Peyer's patch (tissue), 4 donors: ENCODE measurements around the gene THBS3. TPM values are rescaled to one million over a fixed set of nuclear protein-coding genes. Genes with fewer than 3 reads are reported as not detected.

Experiments used
- DNase-seq, 3 donors: peaks; one replicate each; pipeline ENCODE4 v3.0.0-alpha.2; 2017 to 2019
- H3K27ac ChIP-seq, 4 donors: fragments of 200-600 bp; sonication (generic); one replicate each; pipeline ENCODE4 v1.5.1; 2016 to 2019
- H3K27me3 ChIP-seq, 2 donors: fragments of 200-600 bp; sonication (generic); one replicate each; pipeline ENCODE4 v1.5.1; 2019
- H3K36me3 ChIP-seq, 3 donors: fragments of 200-600 bp; sonication (generic); one replicate each; pipeline ENCODE4 v1.5.1; 2016 to 2019
- H3K4me1 ChIP-seq, 4 donors: fragments of 200-600 bp; sonication (generic); one replicate each; pipeline ENCODE4 v1.5.1; 2016 to 2019
- H3K4me3 ChIP-seq, 4 donors: fragments of 200-600 bp; sonication (generic); 1 replicate in 3 of 4; 2 replicates in 1 of 4; pipeline ENCODE4 v1.5.1; 2016 to 2019; ENCODE audit warnings: mild to moderate bottlenecking in 1 of 4
- H3K9me3 ChIP-seq, 4 donors: fragments of 200-600 bp; sonication (generic); one replicate each; pipeline ENCODE4 v1.5.1; 2016 to 2019; ENCODE audit warnings: mild to moderate bottlenecking in 1 of 4
- POLR2A ChIP-seq, 2 donors: fragments of 450-650 bp; IDR thresholded peaks; one replicate each; pipeline ENCODE4 v1.5.1; 2017; ENCODE audit warnings: antibody characterized with exemption in 2 of 2, mild to moderate bottlenecking in 2 of 2, moderate library complexity in 2 of 2
- total RNA-seq, 4 donors: library from RNA; depleted of rRNA; stranded (reverse); fragments of >200 nt; gene quantifications; one replicate each; pipeline ENCODE4 v1.1.0, GENCODE V29; 2016
- TF ChIP-seq, protein P1 (sequence below), 6 experiments: fragments of 450-650 bp in 4 of 6; fragments of 200-600 bp in 2 of 6; sonication (generic) in 1 of 6; IDR thresholded peaks; one replicate each; pipeline ENCODE4 v1.5.1; 2017 to 2019; ENCODE audit warnings: antibody characterized with exemption in 6 of 6, mild to moderate bottlenecking in 3 of 6, moderate library complexity in 1 of 6

The THBS3 gene
- total RNA-seq, 4 donors from 2014 or later: 15.9 to 58.6 (median 46.5) TPM

DNA sequence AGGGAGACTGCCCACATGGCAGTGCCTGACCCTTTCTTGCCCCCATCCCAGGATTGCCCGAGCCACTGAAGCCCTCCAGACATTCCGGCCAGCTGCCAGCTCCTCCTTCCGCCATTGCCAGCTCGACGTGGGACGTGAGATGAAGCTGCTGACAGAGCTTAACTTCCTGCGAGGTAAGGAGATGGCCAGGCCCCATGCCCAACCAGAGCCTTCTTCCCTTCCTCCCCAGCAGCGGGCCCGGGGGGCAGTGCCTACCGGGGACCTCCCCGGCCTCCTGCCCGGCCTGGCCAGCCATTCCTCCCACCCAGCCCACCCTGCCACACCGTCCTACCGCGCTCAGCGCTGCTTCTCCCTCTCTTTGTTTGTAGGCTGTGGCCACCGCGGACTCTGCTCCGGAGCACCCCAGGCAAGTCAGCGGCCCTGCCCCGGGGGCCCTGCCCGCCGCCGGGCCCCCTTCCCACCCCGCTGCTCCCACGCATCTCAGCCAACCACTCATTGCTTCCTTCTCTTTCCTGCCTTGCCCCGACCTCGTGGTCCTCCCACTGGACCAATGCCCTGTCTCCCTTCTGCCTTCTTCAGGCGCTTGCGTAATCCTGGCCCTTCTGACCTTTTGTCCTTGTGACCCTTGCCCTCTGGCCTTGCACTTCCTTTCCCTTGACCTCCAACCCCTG lies 29.1 kb downstream of the THBS3 start:
- no peak overlapping the region for H3K27ac ChIP-seq
- H3K4me1 ChIP-seq: peaks cover 0 to 15% (median 9%) of the 10 kb centered on the region in 4 donors
- no peak overlapping the region for H3K4me3 ChIP-seq
- DNase-seq: peak in 2 of 3 donors; percentile 41 to 48
- no peak for TF ChIP-seq POLR2A (IDR thresholded peaks at IDR 0.05)
- TF ChIP-seq, protein P1, sequence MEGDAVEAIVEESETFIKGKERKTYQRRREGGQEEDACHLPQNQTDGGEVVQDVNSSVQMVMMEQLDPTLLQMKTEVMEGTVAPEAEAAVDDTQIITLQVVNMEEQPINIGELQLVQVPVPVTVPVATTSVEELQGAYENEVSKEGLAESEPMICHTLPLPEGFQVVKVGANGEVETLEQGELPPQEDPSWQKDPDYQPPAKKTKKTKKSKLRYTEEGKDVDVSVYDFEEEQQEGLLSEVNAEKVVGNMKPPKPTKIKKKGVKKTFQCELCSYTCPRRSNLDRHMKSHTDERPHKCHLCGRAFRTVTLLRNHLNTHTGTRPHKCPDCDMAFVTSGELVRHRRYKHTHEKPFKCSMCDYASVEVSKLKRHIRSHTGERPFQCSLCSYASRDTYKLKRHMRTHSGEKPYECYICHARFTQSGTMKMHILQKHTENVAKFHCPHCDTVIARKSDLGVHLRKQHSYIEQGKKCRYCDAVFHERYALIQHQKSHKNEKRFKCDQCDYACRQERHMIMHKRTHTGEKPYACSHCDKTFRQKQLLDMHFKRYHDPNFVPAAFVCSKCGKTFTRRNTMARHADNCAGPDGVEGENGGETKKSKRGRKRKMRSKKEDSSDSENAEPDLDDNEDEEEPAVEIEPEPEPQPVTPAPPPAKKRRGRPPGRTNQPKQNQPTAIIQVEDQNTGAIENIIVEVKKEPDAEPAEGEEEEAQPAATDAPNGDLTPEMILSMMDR (IDR thresholded peaks at IDR 0.05): no peak
- no peaks in the 10 kb centered on the region for H3K36me3 ChIP-seq
- peaks cover 0 to 4% of the 10 kb centered on the region in 2 donors for H3K27me3 ChIP-seq
- no peaks in the 10 kb centered on the region for H3K9me3 ChIP-seq

DNA sequence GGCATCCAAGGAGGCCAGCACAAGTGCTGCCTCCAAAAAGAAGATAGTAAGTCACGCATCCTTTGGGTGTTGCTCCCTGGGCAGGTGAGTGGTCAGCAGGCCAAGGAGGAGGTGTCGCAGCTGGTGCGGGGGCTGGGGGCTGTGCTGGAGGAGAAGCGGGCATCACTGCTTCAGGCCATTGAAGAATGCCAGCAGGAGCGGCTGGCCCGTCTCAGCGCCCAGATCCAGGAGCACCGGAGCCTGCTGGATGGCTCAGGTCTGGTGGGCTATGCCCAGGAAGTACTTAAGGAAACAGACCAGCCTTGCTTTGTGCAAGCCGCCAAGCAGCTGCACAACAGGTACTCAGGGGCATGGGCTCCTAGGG lies 29.8 kb downstream of the THBS3 start:
- no peak overlapping the region for H3K4me3 ChIP-seq
- no peaks in the 10 kb centered on the region for H3K9me3 ChIP-seq
- H3K36me3 ChIP-seq: no peaks in the 10 kb centered on the region
- DNase-seq: peak in 2 of 3 donors; percentile 44 to 46
- peaks cover 0 to 4% of the 10 kb centered on the region in 2 donors for H3K27me3 ChIP-seq
- no peak for TF ChIP-seq POLR2A (IDR thresholded peaks at IDR 0.05)
- TF ChIP-seq, protein P1 (IDR thresholded peaks at IDR 0.05): no peak
- H3K27ac ChIP-seq: no peak overlapping the region
- peaks cover 0 to 18% (median 11%) of the 10 kb centered on the region in 4 donors for H3K4me1 ChIP-seq

DNA sequence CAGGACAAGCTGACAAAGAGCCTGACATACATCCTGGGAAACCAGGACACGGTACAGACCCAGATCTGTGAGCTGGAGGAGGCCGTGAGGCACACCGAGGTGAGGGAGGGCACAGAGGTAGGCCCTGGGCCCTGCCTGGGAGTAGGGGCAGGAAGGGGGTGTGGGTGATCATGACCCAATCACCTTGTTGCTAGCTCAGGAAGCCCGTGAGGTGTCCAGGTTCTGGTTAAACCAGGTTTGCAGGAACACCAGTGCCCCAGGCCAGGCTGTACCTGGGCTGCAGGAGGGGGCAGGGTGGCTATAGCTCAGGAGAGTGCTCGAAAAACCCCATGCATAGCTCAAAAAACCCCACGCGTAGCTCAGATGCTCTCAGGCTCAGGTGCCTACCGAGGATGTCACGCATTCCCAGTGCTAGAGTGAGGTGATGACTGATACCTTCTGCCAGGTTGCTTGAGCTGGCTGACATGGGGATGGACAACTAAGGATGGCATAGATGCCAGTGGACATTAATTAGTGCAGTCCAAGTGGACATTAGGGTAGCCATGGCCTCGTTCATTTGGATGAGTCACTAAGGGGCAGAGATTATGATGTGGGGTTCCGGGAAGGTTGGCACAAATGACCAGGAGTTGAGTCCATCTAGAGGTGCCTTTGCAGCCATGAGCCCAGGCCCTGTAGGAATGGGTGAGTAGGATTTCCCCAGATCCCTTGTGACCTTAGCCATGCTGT lies 30.3 kb downstream of the THBS3 start:
- no peak overlapping the region for H3K27ac ChIP-seq
- H3K9me3 ChIP-seq: no peaks in the 10 kb centered on the region
- DNase-seq: peak in 2 of 3 donors; percentile 32 to 39
- peaks cover 0 to 4% of the 10 kb centered on the region in 2 donors for H3K27me3 ChIP-seq
- H3K36me3 ChIP-seq: no peaks in the 10 kb centered on the region
- no peak for TF ChIP-seq POLR2A (IDR thresholded peaks at IDR 0.05)
- TF ChIP-seq, protein P1 (IDR thresholded peaks at IDR 0.05): no peak
- peaks cover 0 to 21% (median 11%) of the 10 kb centered on the region in 4 donors for H3K4me1 ChIP-seq
- no peak overlapping the region for H3K4me3 ChIP-seq

DNA sequence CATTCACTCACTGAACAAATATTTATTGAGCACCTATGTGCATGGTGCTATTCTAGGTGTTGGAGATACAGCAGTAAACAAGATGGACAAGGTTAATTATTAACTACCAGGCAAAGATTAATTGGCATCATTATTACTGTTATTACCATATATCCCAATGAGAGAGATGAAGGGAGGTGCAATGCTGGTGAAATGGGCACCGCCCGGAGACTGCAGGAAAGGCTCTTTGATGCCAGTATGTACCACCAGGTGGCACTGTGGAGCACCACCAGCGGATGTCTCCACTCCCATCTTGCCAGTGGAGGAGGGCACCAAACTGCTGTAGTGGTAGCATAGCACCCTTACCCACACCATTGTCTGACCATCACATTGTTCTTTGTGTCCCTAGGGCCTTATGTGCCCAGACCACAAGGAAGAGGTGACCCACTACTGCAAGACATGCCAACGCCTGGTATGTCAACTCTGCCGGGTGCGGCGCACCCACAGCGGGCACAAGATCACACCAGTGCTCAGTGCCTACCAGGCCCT lies 31.1 kb downstream of the THBS3 start:
- peak; percentile 81 to 94 (median 88) for DNase-seq
- Histone ChIP-seq H3K4me1 (peaks cover 0 to 28% (median 11%) of the 10 kb centered on the region in 4 donors), H3K27ac (peak overlapping the region in 1 of 4 donors; percentile 9), H3K27me3 (peaks cover 0 to 4% of the 10 kb centered on the region in 2 donors), H3K9me3 (no peaks in the 10 kb centered on the region), H3K36me3 (no peaks in the 10 kb centered on the region), H3K4me3 (no peak overlapping the region)
- TF ChIP-seq POLR2A (IDR thresholded peaks at IDR 0.05): no peak
- TF ChIP-seq, protein P1 (IDR thresholded peaks at IDR 0.05): peak; percentile 87 to 95 (median 94)

DNA sequence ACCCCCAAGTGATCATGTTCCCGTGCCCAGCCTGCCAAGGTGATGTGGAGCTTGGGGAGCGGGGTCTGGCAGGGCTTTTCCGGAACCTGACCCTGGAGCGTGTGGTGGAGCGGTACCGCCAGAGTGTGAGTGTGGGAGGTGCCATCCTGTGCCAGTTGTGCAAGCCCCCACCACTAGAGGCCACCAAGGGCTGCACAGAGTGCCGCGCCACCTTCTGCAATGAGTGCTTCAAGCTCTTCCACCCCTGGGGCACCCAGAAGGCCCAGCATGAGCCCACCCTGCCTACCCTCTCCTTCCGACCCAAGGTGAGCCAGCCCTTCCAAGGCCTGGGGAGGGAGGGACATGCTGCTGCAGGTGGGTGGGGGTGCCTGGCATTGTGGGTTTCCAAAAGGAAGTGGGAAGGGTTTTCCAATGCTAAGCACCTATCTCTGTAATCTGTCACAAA lies 31.7 kb downstream of the THBS3 start:
- Histone ChIP-seq H3K27me3 (peaks cover 0 to 4% of the 10 kb centered on the region in 2 donors), H3K36me3 (no peaks in the 10 kb centered on the region), H3K4me1 (peaks cover 0 to 28% (median 11%) of the 10 kb centered on the region in 4 donors), H3K27ac (peak overlapping the region in 1 of 4 donors; percentile 9), H3K4me3 (no peak overlapping the region), H3K9me3 (no peaks in the 10 kb centered on the region)
- peak in 2 of 3 donors; percentile 48 to 51 for DNase-seq
- no peak for TF ChIP-seq POLR2A (IDR thresholded peaks at IDR 0.05)
- TF ChIP-seq, protein P1 (IDR thresholded peaks at IDR 0.05): peak in 2 of 6 experiments; percentile 2 to 12
